ENCODE measurements around the gene RGPD5.
"Not testable (repeated sequence)": the region's sequence is repeated elsewhere in the genome, so short reads cannot be mapped to it uniquely, and the experiment has no call there.

RGPD5 gene

GRCh38 chr2:109794074-109794737 is at the start of gene RGPD5:
Gene RGPD5 (plus strand): TSS chr2:109794305. CDS start chr2:109794466, 161 bp downstream.
- not testable (repeated sequence) for H3K36me3 ChIP-seq; H3K27ac ChIP-seq; H3K9me3 ChIP-seq (ENCODE audit: severe bottlenecking); H3K27me3 ChIP-seq (ENCODE audit: insufficient read depth, low read depth, severe bottlenecking); H3K4me3 ChIP-seq (ENCODE audit: low read depth, low read length); DNase-seq

GRCh38 chr2:109751572-109751971 is 42.5 kb upstream of the RGPD5 start:
- not testable (repeated sequence) for H3K27ac ChIP-seq; H3K27me3 ChIP-seq (ENCODE audit: insufficient read depth, low read depth, severe bottlenecking); DNase-seq; H3K9me3 ChIP-seq (ENCODE audit: severe bottlenecking); H3K36me3 ChIP-seq; H3K4me3 ChIP-seq (ENCODE audit: low read depth, low read length)

- H3K27me3 ChIP-seq (ENCODE audit: insufficient read depth, low read depth, severe bottlenecking); DNase-seq; H3K4me3 ChIP-seq (ENCODE audit: low read depth, low read length); H3K9me3 ChIP-seq (ENCODE audit: severe bottlenecking); H3K27ac ChIP-seq; H3K36me3 ChIP-seq: not testable (repeated sequence)
Measured at GRCh38 chr2:109757163-109757824, 36.8 kb upstream of the RGPD5 start.

GRCh38 chr2:109760265-109761042 is 33.7 kb upstream of the RGPD5 start:
- not testable (repeated sequence) for H3K9me3 ChIP-seq (ENCODE audit: severe bottlenecking); DNase-seq; H3K27ac ChIP-seq; H3K36me3 ChIP-seq; H3K4me3 ChIP-seq (ENCODE audit: low read depth, low read length); H3K27me3 ChIP-seq (ENCODE audit: insufficient read depth, low read depth, severe bottlenecking)

GRCh38 chr2:109761043-109761454 is 33.1 kb upstream of the RGPD5 start:
- H3K36me3 ChIP-seq; H3K27ac ChIP-seq; H3K9me3 ChIP-seq (ENCODE audit: severe bottlenecking); H3K27me3 ChIP-seq (ENCODE audit: insufficient read depth, low read depth, severe bottlenecking); DNase-seq; H3K4me3 ChIP-seq (ENCODE audit: low read depth, low read length): not testable (repeated sequence)

GRCh38 chr2:109761976-109762375 is 32.1 kb upstream of the RGPD5 start:
- not testable (repeated sequence) for DNase-seq; H3K4me3 ChIP-seq (ENCODE audit: low read depth, low read length); H3K27ac ChIP-seq; H3K9me3 ChIP-seq (ENCODE audit: severe bottlenecking); H3K27me3 ChIP-seq (ENCODE audit: insufficient read depth, low read depth, severe bottlenecking); H3K36me3 ChIP-seq

GRCh38 chr2:109766074-109766473 is 28.0 kb upstream of the RGPD5 start:
- H3K9me3 ChIP-seq (ENCODE audit: severe bottlenecking); H3K27me3 ChIP-seq (ENCODE audit: insufficient read depth, low read depth, severe bottlenecking); H3K36me3 ChIP-seq; H3K4me3 ChIP-seq (ENCODE audit: low read depth, low read length); H3K27ac ChIP-seq; DNase-seq: not testable (repeated sequence)

GRCh38 chr2:109766886-109767578 is 27.1 kb upstream of the RGPD5 start:
- H3K36me3 ChIP-seq; H3K27ac ChIP-seq; H3K4me3 ChIP-seq (ENCODE audit: low read depth, low read length); DNase-seq; H3K9me3 ChIP-seq (ENCODE audit: severe bottlenecking); H3K27me3 ChIP-seq (ENCODE audit: insufficient read depth, low read depth, severe bottlenecking): not testable (repeated sequence)

- not testable (repeated sequence) for H3K27me3 ChIP-seq (ENCODE audit: insufficient read depth, low read depth, severe bottlenecking); H3K9me3 ChIP-seq (ENCODE audit: severe bottlenecking); H3K27ac ChIP-seq; H3K36me3 ChIP-seq; DNase-seq; H3K4me3 ChIP-seq (ENCODE audit: low read depth, low read length)
Measured at GRCh38 chr2:109768934-109769333, 25.2 kb upstream of the RGPD5 start.

- not testable (repeated sequence) for H3K9me3 ChIP-seq (ENCODE audit: severe bottlenecking); H3K36me3 ChIP-seq; H3K4me3 ChIP-seq (ENCODE audit: low read depth, low read length); H3K27ac ChIP-seq; DNase-seq; H3K27me3 ChIP-seq (ENCODE audit: insufficient read depth, low read depth, severe bottlenecking)
Measured at GRCh38 chr2:109779118-109779517, 15.0 kb upstream of the RGPD5 start.

- not testable (repeated sequence) for H3K27me3 ChIP-seq (ENCODE audit: insufficient read depth, low read depth, severe bottlenecking); H3K9me3 ChIP-seq (ENCODE audit: severe bottlenecking); DNase-seq; H3K36me3 ChIP-seq; H3K4me3 ChIP-seq (ENCODE audit: low read depth, low read length); H3K27ac ChIP-seq
Measured at GRCh38 chr2:109781147-109781816, 12.8 kb upstream of the RGPD5 start.

GRCh38 chr2:109782446-109782993 is 11.6 kb upstream of the RGPD5 start:
- not testable (repeated sequence) for H3K9me3 ChIP-seq (ENCODE audit: severe bottlenecking); H3K4me3 ChIP-seq (ENCODE audit: low read depth, low read length); H3K27ac ChIP-seq; DNase-seq; H3K27me3 ChIP-seq (ENCODE audit: insufficient read depth, low read depth, severe bottlenecking); H3K36me3 ChIP-seq

GRCh38 chr2:109791530-109792279 is 2.4 kb upstream of the RGPD5 start:
- H3K27me3 ChIP-seq (ENCODE audit: insufficient read depth, low read depth, severe bottlenecking); H3K4me3 ChIP-seq (ENCODE audit: low read depth, low read length); H3K36me3 ChIP-seq; H3K9me3 ChIP-seq (ENCODE audit: severe bottlenecking); H3K27ac ChIP-seq; DNase-seq: not testable (repeated sequence)
